Left cardiac atrium (tissue), 4 donors: ENCODE data around the gene POC1B. TPM values are rescaled to one million over a fixed set of nuclear protein-coding genes. Genes with fewer than 3 reads are reported as not detected.

Source experiments
- ATAC-seq, 2 donors: fragments of 200-7000 bp; cut with Tn5 transposase; one replicate each; pipeline ENCODE4 v1.9.1; 2020; ENCODE audit warnings: mild to moderate bottlenecking in 2 of 2, moderate library complexity in 2 of 2
- DNase-seq: peaks from one replicate; pipeline ENCODE4 v3.0.0-alpha.2; 2020
- intact Hi-C, 2 donors: fragments of 100-400 bp; cut with DNase I; formaldehyde crosslinking; loops; one replicate each; pipeline versions ENCODE4 v1.14.1 to v1.15.1; 2022 to 2023
- total RNA-seq, 2 donors: library from RNA; stranded (reverse); fragmentation: NEBNext Ultra II Directional; extraction: Animal tissue kit (Norgen Biotek cat#: 25700); gene quantifications; one replicate each; pipeline ENCODE4 v1.2.1, GENCODE V29; 2021
- donor health status: DM: no; HTN: yes; CAD: no.
- donor health status: DM: no; HTN: yes; CAD: no; lungs with severe emphysema.
- donor health status: DM: yes; HTN: yes; CAD: no.
- donor health status: Dilated cardiomyopathy.

The POC1B gene
- total RNA-seq, 2 donors from 2014 or later: 8.0 to 10.8 TPM

DNA sequence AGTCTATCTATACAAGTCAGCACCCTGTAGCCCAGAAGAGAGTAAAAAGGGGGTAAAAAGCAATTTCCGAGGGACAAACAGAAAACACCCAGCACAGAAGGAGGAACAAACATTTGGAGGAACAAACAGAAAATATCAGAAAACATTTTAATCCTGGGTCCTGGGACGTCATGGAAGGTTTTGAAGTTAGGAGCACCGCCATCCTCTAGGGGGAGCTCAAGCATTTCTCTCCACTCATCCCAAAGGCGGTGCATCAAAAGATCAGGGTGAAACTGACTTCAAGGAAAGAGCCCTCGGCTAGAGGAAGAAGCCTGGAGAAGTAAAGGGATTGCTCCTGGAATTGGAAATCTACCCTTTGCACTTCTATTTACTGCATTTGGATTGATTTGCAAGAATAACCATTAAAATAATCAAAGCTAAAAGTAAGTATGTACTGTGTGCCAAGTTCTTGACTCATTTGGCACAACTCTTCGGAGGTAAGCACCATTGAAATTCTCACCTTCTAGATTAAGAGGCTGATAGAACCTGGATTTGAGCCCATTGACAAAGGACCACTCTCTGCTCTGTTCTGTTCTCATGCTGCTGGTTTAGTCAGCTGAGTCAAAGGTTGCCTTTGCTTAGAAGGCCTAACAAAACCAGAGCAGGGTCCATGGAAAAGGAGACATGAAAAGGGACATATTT lies 17.2 kb upstream of the POC1B start:
- ATAC-seq (peak; percentile 79 to 80), DNase-seq (peak; percentile 60)

GRCh38 chr12:89542236-89542635 lies 16.4 kb upstream of the POC1B start:
- intact Hi-C loops: loop anchor here in 1 of 2 donors (2.0 to 10.0 kb wide), 5 partner anchors 173 to 1403 kb away; no protein-coding TSS in a partner anchor
- ATAC-seq (no peak), DNase-seq (no peak)

More for the DNA sequence above, 17.2 kb upstream of the POC1B start:
- intact Hi-C loops: loop anchor here in 1 of 2 donors (2.0 to 10.0 kb wide), 5 partner anchors 172 to 1402 kb away; no protein-coding TSS in a partner anchor

- intact Hi-C loops: loop anchor here in 1 of 2 donors (5.0 to 10.0 kb wide), 4 partner anchors 174 to 1404 kb away; no protein-coding TSS in a partner anchor
- ATAC-seq: no peak
- DNase-seq: no peak
Measured at GRCh38 chr12:89540586-89540985, 14.7 kb upstream of the POC1B start.

DNA sequence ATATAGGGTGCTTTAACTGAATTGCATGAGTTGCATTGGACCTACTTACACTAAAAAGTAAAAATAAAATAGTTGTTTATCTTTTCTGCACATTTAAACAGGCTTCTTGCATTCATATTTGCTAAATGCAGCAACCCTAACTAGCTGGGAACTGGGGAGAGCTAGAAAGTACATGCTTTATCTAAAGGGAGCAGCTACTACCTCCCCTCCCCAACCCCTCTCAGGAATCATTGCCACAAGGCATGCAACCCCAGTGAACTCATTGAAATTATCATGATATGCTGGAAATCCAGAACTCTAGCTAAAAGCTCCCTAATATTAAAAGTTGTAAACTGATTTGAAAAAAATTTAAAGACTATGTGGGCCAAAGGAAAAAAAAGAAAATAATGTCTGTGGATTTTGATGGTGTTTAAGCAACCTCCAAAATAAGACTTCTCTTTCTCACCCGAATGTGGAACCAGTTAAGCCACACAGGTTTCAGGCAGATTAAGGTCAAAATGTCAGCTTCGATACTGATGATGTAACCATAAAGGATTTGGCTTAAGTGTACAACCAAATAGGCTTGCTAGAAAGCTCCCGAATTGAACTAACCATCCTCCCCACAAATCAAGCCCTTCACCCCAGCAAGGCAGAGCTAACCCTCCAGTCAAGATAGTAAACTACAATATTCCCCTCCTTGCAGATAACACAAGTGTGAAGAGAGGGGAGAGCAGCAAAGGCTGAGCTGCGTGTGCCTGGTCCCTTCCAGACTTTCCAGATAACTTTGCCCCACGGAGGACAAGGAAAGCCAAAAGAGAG lies 13.8 kb upstream of the POC1B start:
- intact Hi-C loops: loop anchor here in 1 of 2 donors (5.0 to 10.0 kb wide), 4 partner anchors 175 to 1405 kb away; no protein-coding TSS in a partner anchor
- ATAC-seq: no peak
- DNase-seq: no peak

DNA sequence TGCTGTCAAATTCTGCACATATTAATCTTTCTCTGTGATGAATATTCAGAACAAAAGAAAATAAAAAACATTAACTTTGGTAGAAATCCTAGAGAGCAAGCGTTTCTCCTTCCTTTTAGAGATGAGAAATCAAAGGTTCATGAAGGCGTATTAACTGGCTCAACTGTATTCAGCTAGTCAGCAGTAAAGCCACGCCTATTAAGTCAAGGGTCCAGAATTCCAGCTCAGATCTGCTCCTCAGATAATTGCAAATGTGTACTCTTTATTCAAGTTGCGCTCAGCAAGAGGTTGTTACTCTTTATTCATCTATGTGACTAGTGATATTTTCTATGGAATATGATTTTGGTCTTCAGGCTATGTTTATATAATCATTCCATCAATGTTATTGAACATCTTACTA lies 13.1 kb upstream of the POC1B start:
- DNase-seq: no peak
- intact Hi-C loops: no loop called here
- ATAC-seq: no peak

GRCh38 chr12:89537389-89537788 lies 11.5 kb upstream of the POC1B start:
- intact Hi-C loops: no loop called here
- DNase-seq (no peak), ATAC-seq (no peak)

- no peak for ATAC-seq
- intact Hi-C loops: loop anchor here (2.0 to 5.0 kb wide), 3 partner anchors 57 to 512 kb away; no protein-coding TSS in a partner anchor
- no peak for DNase-seq
Measured at GRCh38 chr12:89529738-89530137, 3.9 kb upstream of the POC1B start.

DNA sequence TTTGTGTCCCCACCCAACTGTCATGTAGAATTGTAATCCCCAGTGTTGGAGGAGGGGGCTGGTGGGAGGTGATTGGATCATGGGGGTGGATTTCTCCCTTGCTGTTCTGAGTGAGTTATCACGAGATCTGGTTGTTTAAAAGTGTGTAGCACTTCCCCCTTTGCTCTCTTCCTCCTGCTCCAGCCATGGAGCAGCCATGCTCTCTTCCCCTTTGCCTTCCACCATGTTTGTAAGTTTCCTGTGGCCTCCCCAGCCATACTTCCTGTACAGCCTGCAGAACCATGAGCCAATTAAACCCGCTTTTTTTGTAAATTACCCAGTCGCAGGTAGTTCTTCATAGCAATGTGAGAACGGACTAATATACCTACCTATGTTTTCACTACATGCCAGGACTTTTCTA lies 2.6 kb upstream of the POC1B start:
- DNase-seq (no peak), ATAC-seq (no peak)
- intact Hi-C loops: loop anchor here (2.0 to 5.0 kb wide), 3 partner anchors 56 to 511 kb away; no protein-coding TSS in a partner anchor

DNA sequence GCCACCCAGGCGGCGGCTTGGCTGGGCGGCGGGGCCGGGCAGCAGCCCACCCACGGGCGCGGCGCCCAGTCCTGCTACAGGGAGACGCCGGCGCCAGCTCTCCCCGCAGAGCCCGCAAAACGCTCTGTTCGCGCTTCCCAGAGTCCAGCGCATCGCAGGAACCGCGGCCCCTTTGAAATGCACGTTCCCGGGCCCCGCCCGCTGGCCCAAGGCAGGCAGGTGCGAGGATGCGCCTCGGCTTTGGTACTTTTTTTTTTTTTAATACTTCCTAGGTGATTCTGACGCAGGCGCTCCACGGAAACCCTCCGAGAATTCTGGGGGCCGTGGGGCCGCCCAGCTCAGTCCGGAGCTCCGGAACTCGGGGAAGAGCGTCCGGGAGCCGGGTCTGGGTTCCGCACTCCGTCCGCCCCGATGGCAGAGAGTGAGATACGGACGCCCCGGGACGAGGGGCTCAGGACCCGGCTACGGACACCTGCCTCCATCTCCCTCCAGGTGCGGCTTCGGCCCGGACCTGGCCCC lies 483 bp downstream of the POC1B start:
- peak; percentile 45 to 57 for ATAC-seq
- DNase-seq: peak; percentile 66
- intact Hi-C loops: loop anchor here (2.0 to 5.0 kb wide), 3 partner anchors 53 to 508 kb away; no protein-coding TSS in a partner anchor

DNA sequence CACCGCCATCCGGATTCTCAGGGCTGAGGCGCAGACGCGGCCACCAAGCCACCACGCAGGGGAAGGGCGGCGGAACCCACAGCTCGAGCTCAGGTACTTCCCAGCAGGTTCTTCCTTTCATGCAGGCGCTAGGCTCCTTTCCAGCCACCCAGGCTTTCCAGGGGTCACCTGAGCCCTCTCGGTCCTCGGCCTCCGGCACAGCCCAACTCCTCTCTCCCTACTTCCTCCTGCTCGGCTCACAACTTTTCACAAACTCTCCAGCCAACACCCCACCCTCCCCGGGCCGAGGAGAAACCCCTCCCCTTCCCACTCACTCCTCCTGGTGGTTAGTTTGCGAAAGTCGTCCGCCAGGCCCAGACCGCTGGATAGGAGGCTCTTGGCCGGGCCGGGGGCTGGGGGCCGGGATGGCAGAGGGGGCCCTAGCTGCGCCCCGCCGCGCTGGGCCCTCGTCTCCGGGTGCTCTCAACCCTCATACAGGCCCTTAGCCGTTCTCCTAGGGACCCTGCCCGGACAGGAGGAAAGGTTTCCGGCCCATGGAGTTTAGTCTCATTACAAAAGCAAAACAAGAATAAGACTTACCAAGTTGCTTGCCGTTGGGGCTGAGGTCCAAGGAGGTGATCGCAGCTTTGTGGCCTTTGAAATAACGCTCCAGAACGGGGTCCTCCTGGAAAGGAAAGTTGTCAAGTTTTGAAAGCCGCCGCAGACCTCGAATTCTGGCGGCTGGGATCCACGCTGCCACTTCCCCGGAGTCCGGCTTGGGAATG lies 1.1 kb downstream of the POC1B start, which contains the start of gene GALNT4:
TSS of gene GALNT4 (minus strand) at position 256 of the 764 bp plus-strand sequence. CDS start at position 9, 247 bp downstream.
- intact Hi-C loops: loop anchor here (2.0 to 5.0 kb wide), 3 partner anchors 52 to 507 kb away; no protein-coding TSS in a partner anchor
- ATAC-seq (peak; percentile 94 to 95), DNase-seq (peak; percentile 89)

GRCh38 chr12:89523843-89524540 lies 1.9 kb downstream of the POC1B start:
- no peak for ATAC-seq
- no peak for DNase-seq
- intact Hi-C loops: loop anchor here in 1 of 2 donors (2.0 kb wide), 1 partner anchor 505 kb away; no protein-coding TSS in a partner anchor

GRCh38 chr12:89523393-89523792 lies 2.5 kb downstream of the POC1B start:
- intact Hi-C loops: no loop called here
- no peak for DNase-seq
- no peak for ATAC-seq

GRCh38 chr12:89521364-89522223 lies 4.3 kb downstream of the POC1B start:
- intact Hi-C loops: no loop called here
- no peak for ATAC-seq
- no peak for DNase-seq

DNA sequence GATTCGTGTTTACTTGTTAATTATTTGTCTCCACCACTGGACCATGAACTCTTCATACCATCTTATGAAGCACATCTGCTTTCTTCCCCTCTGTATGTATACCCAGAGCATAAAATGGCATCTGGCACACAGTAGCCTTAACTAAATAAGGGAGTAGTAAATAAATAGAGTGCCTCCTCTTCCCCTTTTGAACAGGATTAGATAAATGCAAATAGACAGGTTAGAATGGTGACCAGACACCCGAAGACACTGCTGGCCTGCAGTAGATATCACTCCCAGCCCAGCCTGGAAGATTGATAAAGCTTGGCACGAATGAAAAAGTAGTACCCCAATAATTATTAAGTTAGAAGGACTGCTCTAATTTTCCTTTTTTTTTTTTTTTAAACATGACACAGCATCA lies 8.1 kb downstream of the POC1B start:
- intact Hi-C loops: no loop called here
- DNase-seq: no peak
- ATAC-seq: no peak

GRCh38 chr12:89516633-89517032 lies 9.2 kb downstream of the POC1B start:
- intact Hi-C loops: no loop called here
- DNase-seq (no peak), ATAC-seq (no peak)

- intact Hi-C loops: no loop called here
- ATAC-seq: no peak
- DNase-seq: no peak
Measured at GRCh38 chr12:89514751-89515150, 11.1 kb downstream of the POC1B start.

GRCh38 chr12:89513544-89513943 lies 12.3 kb downstream of the POC1B start:
- intact Hi-C loops: no loop called here
- DNase-seq (no peak), ATAC-seq (no peak)
